Kidney capillary endothelial cell (primary cell): ENCODE results near the gene RRAS2.
A peak's percentile ranks its signal among the peaks of the same experiment; 100 is the strongest.
"Not testable (repeated sequence)": the region's sequence is repeated elsewhere in the genome, so short reads cannot be mapped to it uniquely, and the experiment has no call there.

ENCODE experiments used
- DNase-seq: peaks from one replicate; pipeline ENCODE4 v3.0.0-alpha.2; 2018; ENCODE audit warnings: low spot score

Gene RRAS2

DNA sequence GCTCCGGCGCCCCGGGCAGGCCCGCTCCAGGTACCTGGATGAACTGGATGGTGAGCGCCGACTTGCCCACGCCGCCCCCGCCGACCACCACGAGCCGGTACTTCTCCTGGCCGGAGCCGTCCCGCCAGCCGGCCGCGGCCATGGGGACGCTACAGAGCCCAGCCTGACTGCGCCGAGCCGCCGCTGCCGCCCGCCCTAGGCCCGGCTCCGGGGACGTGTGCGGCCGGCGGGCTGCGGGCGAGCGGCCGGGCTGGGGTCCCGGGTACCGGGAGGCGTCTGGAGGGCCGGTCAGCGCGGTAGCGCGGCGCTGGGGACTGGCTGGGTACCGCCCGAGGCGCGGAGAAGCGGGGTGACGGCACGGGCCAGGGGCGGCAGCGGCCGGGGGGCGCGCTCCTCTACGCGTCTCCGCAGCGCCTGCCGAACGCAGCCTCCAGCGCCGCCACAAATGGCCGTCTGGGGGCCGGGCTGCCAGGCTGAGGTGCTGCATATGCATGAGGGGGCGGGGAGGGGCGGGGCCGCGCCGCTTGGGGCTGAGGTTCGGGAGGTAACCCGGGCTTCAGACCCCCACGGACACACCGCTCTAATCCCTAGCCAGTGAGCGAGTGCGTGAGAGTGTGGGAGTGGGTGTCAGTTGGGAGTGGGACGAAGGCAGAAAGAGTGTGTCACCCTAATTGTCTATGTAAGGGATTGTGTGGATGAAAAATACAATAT, at the start of gene RRAS2:
RRAS2 (minus strand) TSS at position 455 of the 711 bp plus-strand sequence; CDS start at position 142, 313 bp downstream.
- DNase-seq = peak; percentile 68

DNA sequence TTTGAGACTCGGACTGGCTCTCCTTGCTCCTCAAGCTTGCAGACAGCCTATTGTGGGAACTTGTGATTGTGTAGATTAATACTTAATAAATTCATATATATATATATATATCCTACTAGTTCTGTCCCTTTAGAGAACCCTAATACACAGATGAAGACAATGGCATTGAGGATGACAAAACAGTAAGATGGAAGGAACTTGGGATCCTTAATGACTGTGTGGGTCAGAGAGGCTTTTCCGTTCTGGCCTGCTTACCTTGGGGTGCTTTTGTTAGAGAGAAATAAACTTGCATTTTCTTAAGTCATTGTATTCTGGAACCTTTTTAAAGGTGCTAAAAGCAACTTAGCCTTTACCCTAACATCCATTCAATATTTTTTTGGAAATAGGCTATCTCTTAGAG, 49.6 kb upstream of the RRAS2 start:
- no peak for DNase-seq

DNA sequence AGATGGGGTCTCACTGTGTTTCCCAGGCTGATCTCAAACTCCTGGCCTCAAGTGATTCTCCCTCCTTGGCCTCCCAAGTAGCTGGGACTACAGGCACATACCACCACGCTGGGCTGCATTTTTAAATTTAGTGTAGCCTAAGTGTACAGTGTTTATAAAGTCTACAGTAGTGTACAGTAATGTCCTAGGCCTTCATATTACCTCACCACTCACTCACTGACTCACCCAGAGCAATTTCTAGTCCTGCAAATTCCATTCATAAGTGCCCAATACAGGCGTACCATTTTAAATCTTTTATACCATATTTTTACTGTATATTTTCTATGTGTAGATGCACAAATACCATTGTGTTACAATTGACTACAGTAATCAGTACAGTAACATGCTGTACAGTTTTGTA, 47.1 kb upstream of the RRAS2 start:
- not testable (repeated sequence) for DNase-seq

DNA sequence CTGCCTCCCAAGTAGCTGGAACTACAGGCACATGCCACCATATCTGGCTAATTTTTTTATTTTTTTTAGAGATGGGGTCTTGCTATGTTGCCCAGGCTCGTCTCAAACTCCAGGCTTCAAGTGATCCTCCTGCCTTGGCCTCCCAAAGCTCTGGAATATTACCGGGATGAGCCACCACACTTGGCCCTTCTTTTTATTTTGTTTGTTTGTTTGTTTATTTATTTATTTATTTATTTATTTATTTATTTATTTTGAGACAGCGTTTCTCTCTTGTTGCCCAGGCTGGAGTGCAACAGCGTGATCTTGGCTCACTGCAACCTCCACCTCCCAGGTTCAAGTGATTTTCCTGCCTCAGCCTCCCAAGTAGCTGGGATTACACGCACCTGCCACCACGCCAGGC, 44.5 kb upstream of the RRAS2 start:
- DNase-seq = not testable (repeated sequence)

DNA sequence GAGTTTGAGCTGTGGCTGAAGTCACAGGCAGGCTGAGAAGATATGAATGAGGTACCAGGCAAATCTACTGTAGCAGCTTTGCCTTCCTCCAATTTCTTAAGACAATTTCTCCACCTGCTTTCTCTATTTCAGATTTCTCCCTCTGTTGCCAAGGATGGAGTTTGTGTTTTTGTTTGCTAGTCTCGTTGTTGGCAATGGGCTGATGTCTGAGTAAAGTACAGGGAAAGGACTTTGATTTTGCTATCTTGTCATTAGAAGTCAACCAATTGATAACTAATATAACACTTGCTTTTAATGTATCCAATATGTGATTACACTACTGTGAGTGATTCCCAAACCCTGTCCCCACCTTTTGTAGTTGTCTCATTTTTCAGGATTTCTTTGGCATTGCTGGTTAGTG, 40.1 kb upstream of the RRAS2 start:
- DNase-seq = no peak

DNA sequence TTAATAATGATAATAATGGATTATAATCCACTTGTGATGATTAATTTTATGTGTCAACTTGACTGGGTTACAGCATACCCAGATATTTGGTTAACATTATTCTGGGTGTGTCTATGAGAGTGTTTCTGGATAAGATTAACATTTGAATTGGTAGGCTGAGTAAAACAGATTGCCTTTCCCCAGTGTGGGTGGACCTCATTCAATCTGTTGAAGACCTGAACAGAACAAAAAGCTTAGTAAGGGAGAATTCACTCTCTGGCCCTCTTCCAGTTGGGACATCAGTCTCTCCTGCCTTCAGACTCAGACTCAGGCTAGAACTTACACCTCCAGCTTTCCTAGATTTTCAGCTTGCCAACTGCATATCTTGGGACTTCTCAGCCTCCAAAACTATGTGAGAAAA, 37.3 kb upstream of the RRAS2 start:
- DNase-seq = no peak

DNA sequence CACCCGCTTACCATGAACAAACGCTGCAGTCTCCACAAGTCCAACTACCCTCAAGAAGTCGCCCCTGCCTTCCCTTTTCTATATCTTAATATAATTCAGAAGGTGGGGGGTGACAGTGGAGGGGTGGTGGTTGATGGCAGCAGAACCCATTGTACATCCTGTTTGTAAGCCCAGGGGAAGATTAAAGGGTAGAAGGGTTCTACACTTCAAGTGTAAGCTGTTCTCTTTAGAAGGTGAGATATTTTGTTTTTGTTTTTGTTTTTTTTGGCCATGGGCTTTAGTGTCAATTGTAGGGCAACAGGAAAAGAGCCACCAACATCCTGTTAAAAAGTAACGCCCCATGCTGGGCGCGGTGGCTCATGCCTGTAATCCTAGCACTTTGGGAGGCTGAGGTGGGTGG, 34.9 kb upstream of the RRAS2 start:
- no peak for DNase-seq

DNA sequence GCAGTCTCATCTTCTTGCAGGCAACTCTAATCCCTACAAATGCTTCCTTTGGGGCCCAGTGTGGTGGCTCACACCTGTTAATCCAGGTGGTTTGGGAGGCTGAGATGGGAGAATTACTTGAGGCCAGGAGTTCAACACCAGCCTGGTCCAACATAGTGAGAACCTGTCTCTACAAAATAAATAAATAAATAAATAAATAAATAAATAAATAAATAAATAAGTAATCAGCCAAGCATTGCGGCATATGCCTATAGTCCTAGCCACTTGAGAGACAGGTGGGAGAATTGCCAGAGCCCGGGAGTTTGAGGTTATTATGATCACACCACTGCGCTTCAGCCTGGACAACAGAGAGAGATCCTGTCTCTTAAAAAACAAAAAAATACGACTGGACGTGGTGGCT, 34.1 kb upstream of the RRAS2 start:
- DNase-seq = no peak

DNA sequence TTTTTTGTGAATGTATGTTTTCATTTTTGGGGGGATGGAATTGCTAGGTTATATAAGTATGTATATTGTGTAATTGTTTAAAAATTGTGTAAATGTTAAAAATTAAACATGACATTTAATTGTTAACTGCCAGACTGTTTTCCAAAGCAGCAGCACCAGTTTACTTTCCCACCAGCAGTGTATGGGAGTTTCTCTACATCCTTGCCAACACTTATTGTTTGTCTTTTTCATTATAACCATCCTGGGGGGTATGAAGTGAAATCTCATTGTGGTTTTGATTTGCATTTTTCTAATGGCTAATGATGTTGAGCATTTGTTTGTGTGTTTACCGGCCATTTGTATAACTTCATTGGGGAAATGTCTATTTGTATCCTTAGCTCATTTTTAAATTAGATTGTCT, 31.7 kb upstream of the RRAS2 start:
- no peak for DNase-seq

DNA sequence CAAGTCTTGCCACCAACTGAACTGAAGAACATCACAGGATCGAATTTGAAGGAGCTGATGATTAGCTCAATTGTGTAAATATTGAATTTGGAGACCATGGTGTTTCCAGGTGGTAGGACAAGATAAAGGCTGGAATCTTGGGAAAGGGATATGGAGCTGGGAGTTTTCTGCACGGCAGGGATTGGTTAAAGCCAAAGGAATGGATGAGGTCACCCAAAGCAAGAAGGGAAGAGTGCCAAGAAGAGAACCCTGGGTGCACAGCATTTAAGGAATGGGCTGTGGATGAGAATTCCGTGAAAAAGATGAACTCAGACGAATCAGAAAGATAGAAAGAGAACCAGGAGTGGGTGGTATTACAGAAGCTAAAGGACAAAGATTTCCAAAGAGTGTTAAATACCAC, 29.4 kb upstream of the RRAS2 start:
- DNase-seq = no peak

DNA sequence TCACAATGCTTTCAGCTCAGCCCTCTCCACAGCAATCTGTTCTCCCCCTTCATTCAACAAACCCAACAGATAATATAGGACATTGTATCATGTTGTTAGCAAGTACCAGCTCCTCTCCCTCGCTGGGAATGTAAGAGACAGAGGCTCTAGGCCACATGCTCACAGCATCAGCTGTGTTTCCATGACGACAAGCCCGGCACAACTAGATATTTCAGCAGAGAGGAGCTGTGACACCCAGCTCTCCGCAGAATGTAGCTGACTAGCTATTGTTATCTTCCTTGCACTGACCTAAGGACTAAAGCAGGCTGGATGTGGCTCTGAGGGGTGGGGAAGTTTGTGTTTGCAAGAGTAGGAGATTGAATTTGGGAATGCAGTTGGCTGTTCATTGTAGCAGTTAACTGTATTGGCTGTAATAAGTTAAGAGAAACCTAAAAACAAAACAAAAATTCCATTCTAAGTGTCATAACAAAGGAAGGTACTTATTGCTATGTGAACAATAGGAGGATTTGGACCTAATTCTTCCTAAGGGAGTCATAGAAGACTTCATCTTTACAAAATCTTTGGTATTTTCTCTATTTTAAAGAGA, 28.0 kb upstream of the RRAS2 start:
- DNase-seq = peak; percentile 40

DNA sequence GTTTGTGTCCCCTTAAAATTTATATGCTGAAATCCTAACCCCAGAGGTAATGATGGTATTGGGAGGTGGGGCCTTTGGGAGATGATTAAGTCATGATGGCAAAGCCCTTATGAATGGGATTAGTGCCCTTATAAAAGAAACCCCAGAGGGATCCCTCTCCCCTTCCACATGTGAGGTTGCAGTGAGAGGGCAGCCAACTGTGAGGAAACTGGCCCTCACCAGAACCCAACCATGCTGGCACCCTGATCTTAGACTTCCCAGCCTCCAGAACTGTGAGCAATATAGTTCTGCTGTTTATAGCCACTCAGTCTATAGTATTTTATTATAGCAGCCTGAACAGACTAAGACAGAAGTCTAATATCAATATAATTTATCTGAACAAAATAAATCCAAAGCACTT, 27.1 kb upstream of the RRAS2 start:
- no peak for DNase-seq

DNA sequence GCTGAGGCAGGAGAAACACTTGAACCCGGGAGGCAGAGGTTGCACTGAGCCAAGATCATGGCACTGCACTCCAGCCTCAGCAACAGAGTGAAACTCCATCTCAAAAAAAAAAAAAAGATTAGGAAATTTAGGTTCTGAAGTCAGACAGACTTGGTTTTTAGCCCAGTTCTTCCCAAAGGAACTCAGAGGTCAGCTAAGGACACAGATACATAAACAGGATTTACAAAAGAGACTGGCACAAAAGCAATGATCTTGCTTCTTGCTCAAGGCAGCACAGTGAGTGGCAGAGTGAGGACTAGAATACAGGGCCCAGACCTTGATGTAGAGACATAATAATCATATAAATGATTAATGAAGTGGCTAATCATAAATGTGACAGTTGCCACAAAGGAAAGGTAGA, 25.4 kb upstream of the RRAS2 start:
- DNase-seq = no peak

DNA sequence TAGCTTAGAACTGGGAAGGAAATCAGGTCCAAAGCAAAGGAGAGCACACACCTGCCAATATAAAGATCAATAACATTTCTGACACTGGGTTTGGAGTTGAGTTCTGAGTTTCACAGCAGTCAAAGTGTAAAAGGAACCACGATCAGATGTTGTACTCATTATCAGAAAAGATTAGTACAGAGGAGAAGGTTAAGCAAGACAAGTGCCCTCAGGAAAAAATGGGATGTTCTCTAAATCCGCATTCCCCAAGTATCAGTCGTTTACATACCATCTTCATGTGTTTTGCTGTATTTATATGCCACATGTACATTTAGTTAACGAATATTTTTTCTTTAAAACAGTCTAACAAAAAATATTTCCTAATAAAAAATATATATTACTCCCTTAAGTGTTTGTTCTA, 23.0 kb upstream of the RRAS2 start:
- DNase-seq = no peak

DNA sequence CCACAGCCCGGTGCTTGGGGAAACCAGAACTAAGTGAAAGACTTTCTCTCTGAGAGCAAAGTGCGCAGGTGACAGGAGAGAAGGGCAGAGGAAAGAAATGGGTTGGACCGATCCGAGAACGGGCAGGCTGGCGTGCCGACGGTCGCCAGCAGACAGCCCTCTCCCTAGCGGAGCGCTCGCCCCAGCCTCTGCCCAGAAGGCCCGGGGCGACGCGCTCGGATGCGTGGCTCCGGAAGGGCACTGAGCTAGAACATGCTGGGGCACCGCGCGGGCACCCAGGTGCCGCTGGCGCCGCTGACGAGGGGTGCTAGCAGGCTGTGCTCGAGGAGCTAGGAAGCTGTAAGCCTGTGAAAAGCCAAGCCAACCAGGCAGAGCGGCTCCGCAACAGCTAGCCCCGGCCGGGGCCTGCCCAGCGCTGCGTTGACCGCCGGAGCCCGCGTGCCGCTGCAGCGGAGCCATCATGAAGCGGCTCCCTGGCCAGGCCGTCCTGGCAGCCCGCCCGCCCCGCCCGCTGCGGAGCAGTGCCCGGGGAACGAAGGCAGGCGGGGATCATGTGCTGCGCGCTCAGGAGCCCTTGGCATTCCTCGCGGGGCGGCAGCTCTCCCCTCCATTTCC, 22.1 kb upstream of the RRAS2 start:
- peak; percentile 33 for DNase-seq

DNA sequence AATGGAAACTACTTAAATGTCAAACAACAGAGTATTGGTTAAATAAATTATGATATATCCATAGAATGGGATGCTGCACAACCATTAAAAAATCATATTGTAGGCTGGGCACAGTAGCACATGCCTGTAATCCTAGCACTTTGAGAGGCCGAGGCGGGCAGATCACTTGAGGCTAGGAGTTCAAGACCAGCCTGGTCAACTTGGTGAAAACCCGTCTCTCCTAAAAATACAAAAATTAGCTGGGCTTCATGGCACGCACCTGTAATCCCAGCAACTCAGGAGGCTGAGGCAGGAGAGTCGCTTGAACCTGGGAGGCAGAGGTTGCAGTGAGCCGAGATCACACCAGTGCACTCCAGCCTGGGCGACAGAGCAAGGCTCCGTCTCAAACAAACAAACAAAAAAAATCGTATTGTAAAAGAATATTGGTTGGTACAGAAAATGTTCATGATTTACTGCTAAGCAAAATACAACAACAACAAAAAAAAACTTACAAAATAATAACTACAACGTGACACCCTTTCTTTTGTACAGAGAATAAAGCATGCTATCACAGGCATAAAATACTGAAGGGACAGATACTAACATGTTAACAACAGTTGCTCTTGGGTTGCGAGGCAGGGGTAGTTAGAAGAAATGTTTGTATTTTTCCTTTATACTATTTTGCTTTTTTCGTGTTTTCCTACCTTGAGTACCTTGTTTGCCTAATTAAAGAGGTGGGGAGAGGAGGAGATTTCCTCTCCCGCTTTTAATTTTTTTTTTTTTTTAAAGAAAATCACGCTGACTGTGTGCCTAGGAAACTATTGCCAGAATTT, 21.3 kb upstream of the RRAS2 start:
- no peak for DNase-seq

DNA sequence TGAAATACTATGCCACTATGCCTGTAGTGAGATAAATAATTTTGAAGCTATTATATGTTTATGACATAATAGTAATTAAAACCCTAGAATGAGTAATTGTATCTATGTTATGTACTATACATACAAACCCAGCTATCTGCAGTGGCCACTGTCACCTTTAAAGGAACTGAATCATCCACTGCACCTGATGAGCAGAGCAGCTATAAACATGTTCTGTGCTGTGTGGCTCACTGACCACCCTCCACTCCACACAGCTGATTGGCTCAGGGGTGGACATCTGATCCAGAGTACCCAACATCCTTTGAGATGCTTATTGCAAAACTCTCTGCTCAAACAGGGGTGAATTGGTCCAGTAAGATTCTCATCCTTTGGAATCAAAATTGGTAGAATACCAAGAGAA, 19.2 kb upstream of the RRAS2 start:
- DNase-seq = no peak

DNA sequence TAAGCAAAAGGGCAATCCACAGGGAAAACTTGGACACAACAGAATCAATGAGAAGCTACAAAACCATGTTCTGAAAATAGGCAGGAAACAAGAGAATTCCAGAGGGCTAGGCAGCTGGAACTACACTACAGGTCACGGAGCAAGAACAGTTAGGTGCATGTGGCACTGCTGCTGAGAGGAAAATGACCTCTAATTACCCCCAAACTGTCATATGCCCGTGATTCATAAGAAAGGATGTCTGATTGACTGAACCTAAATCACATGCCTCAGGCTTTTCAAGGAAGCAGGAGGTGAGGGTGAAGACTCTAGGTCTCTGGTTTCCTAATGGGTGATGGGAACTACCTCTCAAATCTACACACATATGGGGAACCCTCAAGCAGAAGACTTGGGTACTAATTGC, 17.9 kb upstream of the RRAS2 start:
- no peak for DNase-seq

DNA sequence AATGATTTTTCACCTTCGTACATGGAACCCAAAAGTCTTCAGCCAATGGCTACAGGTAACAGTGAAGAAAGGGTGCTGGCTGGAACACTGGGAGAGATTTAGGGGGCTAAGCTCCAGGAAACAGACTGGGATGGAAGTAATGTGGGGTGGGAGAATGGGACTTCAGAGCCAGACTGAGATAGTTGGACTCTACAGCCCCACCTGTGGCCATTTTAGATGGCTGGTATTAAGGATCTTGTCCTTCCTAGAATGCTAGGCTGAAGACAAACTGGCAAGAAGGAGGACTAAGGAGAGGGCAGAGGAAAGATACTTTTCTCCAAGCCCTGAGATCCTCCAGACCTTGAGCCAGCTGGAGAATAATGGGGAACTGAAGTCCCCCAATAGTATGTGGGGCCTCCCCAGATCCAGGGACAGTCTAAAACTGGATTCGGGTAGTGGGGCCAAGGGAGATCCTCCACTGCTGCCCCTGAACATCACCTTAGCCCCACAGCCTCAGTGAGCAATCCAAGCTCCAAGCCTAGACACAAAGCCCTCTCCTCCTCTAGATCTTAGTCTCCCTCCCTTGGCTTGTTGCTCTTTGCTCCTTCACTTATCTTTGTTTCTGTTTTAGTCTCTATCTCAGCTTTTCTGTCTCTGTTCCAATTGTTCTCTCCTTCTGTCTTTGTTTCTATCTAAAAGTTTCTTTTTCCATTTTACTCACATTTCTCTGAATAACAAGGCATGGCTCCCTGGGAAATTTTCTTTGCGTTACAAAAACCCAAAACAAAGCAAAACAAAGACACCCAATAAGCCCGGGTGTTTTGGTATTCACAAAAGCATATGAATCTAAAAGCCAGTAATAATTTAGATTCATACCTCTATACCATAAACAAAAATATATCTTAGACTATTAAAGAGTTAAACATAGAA, 16.2 kb upstream of the RRAS2 start:
- no peak for DNase-seq

DNA sequence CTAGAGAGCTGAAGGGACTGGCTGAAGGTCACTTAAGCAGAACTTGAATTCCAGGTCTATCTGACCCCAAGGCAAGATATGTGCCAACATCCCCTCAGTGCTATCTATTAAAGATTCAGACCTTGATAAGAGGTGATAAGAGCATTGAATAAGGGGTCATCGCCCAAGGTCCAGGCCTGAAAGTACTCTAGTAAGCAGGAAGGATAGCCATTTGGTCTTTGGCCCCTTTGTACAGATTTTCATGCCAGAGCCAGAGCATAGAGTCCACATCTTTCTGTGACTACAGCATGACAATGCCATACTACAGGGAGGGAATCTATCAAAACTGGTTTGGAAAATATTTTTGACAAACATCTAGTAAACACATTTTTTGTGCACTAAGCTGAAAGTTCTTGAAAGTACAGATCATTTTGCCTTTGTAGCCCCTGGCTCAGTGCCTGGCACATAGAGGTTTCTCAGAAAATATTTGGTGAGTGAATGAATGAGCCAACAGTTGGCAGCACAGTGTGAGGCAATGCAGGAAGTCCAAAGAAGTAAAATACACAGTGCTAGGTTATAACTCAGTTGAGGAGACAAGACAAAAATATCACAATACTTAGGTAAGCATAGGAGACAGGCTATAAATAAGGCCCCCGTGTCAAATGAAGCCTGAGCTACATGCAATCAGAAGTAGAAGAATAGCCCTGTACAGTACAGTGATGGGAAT, 15.1 kb upstream of the RRAS2 start:
- no peak for DNase-seq

DNA sequence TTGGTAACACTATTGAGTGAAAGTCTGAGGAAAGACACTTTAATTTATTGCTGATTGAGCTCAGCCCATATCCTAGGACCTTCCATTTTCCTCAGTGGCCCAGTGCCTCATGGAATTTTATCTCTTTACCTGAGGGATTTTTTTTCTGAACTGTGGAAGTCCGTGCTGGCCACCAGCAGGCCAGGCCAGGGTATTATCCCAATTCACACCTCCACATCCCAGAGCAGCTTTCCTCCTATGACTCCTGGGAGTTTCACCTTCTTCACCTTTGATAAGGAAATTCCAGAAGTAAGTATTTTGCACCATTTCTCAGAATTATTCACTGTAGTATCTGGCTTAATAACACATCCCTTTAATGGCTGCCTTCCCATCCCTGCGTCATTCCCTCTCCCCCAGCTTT, 13.0 kb upstream of the RRAS2 start:
- no peak for DNase-seq
